AG09319 (cell line): ENCODE results near the gene CEP72.

Source experiments
- DNase-seq: peaks from one replicate; pipeline ENCODE4 v3.0.0-alpha.2; 2010; ENCODE audit warnings: low read depth; ENCODE audit errors: extremely low read depth
- TF ChIP-seq, protein P1 (sequence below): IDR thresholded peaks from 2 replicates; pipeline ENCODE4 v1.5.1; 2011; ENCODE audit warnings: low read depth, mild to moderate bottlenecking, inconsistent platforms, low read length, moderate library complexity

Gene CEP72

DNA sequence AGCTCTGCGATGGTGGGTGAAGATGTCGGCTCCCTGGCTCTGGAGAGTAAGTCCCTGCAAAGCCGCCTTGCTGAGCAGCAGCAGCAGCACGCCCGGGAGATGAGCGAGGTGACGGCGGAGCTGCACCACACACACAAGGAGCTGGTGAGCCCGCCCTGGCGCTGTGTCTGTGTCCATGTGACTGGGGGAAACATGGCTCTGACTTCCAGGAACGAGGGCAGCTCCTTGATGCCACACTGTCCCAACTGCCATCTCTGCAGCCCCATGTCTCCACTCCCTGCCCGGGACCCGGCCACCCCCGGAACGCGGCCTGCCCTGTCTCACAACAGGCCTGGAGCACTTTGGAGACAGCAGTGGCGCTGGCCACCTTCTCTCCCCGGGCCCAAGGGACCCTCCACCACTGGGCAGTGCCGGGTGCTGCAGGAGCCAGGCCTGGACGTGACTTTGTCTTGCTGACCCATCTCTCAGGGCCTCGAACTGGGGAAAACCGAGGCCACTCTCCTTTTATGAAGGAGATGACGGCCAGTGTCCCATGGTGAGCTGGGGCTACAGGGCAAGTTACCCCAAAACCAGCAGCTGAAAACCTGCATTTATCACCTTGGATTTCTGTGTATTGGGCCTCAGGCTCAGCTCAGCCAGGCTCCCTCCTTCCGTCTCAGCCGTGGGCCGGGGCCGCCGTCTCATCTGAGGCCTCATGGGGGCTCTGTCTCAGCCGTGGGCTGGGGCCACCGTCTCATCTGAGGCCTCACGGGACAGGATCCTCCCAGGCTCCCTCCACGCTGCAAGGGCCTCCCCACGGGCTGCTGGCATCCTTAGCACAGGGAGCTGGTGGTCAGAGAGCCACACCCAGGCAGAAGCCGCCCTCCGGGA, 28.6 kb downstream of the CEP72 start:
- TF ChIP-seq, protein P1, sequence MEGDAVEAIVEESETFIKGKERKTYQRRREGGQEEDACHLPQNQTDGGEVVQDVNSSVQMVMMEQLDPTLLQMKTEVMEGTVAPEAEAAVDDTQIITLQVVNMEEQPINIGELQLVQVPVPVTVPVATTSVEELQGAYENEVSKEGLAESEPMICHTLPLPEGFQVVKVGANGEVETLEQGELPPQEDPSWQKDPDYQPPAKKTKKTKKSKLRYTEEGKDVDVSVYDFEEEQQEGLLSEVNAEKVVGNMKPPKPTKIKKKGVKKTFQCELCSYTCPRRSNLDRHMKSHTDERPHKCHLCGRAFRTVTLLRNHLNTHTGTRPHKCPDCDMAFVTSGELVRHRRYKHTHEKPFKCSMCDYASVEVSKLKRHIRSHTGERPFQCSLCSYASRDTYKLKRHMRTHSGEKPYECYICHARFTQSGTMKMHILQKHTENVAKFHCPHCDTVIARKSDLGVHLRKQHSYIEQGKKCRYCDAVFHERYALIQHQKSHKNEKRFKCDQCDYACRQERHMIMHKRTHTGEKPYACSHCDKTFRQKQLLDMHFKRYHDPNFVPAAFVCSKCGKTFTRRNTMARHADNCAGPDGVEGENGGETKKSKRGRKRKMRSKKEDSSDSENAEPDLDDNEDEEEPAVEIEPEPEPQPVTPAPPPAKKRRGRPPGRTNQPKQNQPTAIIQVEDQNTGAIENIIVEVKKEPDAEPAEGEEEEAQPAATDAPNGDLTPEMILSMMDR = no peak
- DNase-seq = no peak

DNA sequence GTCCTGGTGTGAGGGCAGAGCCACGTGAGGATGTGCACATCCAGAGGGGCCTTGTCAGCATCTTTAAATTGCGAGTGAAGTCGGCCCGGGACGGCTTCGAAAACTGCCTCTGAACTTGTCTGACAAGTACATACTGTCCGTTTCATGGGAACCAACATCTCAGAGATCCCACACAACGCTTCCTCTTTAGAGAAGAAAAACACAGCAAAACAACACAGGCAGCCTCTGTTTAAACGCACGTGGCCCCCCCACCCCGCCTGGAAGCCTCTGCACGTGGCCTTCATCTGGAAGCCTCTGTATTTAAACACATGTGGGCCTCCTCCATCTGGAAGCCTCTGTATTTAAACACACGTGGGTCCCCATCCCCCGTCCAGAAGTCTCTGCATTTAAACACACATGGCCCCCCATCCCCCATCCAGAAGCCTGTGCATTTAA, 29.2 kb downstream of the CEP72 start:
- TF ChIP-seq, protein P1 = no peak
- DNase-seq = no peak

DNA sequence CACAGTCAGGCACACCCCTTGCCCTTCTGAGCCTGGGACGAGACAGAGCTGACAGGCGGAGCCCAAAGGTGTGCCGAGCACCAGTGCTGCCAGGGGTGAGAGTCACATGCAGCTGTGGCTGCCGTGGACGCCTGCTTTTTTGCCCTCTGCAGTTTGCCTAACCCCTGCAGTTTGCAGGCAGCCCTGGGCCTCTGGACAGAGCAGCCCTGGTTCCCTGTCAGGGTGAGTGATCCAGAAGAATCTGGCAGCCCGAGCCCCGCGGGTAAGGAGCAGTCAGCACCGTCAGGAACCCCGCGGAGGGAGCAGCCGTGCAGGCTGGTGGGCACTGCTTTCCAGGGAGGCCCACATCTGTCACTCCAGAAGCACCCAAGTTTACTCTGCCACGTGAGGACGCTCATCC, 30.3 kb downstream of the CEP72 start:
- DNase-seq = no peak
- TF ChIP-seq, protein P1 = no peak

DNA sequence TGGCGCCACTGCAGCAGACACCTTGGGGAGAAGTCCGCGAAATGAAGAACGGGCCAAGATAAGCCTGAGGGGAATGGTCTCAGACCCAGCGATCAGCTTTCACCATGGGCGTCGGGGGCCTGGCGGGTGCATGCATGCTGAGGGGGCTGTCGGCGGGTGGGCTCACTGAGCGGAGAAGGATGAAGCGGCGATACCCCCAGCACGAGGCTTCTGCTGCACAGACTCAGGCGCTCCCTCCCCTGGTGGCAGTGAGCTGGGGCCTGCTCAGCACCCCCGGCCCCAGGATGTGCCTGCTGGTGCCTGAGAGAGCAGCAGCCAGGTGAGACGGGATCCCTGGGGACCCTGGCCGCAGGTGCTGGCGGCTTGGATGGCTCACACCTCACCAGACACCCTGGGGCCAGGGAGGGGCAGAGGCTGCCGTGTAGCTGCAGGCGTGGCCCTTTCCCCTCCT, 31.2 kb downstream of the CEP72 start:
- TF ChIP-seq, protein P1 = no peak
- DNase-seq = no peak

DNA sequence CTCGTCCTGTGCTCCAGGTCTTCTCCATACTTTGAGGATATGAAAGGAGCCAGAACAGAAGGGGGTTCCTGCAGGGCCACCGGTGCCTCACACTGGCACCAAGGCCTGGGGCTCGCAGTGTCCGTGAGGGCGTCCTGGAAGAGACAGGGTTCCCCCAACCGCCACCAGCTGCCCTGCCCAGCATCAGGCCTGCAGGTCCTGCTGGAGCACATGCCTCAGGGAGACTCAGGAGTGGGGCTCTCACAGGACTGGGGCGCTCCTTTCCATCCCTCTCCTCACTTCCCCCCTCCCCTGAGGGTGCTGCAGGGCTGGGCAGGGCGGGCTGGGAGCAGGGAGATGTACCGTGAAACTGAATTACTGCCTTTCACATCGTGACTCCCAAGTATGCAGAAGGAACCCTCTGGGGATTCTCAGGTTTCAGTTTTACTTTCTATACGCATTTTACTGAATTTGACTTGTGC, 31.7 kb downstream of the CEP72 start:
- TF ChIP-seq, protein P1 = no peak
- DNase-seq = no peak

DNA sequence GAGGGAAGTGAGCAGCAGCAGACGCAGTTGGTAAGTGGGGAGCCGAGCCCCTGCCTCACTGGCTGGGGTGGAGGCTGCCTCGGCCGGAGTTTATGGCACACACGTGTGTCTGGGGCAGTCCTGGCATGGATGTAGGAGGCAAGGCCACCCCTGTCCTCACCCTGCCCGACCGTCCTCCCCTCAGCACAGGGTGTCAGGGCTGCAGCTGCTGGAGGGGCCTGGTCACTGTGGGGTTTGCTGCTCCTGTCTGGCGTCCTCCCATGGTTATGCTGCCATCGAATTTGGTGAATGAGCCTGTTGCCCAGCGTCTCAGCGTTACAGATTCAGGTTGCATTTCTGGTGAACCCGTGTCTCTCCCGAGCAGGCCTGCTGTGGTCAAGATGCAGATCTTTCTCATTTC, 32.4 kb downstream of the CEP72 start:
- DNase-seq = no peak
- TF ChIP-seq, protein P1 = no peak

DNA sequence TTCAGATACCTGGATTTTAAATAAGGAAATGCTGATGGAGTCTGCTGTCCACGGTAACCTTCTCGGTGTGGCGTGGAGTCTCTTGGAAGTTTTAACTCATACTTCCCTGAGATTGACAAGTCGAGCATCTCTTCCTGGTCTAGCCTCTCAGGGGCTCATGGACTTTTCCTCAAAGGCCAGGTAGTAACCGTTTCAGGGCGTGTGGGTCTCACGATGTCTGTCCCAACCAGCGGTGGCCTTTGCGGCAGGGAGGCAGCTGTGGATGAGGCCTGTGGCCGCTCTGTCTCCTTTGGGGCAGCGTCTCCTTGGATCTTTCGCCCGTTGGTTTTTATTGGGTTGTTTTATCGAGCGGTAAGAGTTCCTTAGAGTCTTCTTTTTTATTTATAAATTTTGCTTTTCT, 32.8 kb downstream of the CEP72 start:
- TF ChIP-seq, protein P1 = no peak
- no peak for DNase-seq
